Measurements from ENCODE around the gene GMFB.

DNA sequence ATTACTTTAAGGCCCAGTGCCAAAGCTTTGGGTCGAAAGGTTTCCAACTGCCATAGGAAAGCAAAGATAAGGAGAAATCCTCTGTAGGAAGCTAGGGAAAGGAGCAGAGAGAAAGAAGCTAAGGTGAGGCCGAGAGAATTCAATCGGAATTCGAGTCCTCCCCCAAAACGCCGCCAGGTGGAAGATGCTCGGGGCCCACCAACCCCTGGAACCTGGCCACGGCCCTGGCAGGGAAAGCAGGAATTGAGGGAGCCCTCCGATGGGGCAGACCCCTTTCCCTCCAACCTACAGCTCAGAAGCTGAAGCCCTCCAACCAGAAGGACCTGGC is 498 bp downstream of the GMFB start:
- TF ChIP-seq, protein P1, sequence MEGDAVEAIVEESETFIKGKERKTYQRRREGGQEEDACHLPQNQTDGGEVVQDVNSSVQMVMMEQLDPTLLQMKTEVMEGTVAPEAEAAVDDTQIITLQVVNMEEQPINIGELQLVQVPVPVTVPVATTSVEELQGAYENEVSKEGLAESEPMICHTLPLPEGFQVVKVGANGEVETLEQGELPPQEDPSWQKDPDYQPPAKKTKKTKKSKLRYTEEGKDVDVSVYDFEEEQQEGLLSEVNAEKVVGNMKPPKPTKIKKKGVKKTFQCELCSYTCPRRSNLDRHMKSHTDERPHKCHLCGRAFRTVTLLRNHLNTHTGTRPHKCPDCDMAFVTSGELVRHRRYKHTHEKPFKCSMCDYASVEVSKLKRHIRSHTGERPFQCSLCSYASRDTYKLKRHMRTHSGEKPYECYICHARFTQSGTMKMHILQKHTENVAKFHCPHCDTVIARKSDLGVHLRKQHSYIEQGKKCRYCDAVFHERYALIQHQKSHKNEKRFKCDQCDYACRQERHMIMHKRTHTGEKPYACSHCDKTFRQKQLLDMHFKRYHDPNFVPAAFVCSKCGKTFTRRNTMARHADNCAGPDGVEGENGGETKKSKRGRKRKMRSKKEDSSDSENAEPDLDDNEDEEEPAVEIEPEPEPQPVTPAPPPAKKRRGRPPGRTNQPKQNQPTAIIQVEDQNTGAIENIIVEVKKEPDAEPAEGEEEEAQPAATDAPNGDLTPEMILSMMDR (IDR thresholded peaks at IDR 0.05): no peak
- no peak for TF ChIP-seq POLR2A (IDR thresholded peaks at IDR 0.05)
